ENCODE results near the gene FRMD1.

DNA sequence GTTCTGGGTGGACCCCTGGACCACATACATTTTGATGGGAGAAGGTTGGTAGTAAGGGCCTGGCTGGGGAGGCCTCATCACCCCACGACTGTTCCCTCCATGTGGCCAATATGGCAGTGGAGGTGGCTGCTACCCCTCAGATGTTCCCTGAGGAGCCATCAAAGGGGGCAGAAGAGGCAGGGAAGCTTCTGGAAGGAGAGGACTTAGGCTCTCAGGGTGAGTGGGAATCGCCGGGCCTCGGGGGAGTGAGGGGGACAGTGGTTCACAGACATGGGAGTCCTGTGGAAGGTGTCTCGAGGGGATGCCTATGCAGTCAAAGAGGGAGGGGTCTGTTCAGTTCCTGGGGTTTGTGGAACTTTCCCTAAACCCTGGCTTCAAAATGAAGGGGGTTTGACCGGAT lies 32.9 kb upstream of the FRMD1 start:
- TF ChIP-seq, protein P1, sequence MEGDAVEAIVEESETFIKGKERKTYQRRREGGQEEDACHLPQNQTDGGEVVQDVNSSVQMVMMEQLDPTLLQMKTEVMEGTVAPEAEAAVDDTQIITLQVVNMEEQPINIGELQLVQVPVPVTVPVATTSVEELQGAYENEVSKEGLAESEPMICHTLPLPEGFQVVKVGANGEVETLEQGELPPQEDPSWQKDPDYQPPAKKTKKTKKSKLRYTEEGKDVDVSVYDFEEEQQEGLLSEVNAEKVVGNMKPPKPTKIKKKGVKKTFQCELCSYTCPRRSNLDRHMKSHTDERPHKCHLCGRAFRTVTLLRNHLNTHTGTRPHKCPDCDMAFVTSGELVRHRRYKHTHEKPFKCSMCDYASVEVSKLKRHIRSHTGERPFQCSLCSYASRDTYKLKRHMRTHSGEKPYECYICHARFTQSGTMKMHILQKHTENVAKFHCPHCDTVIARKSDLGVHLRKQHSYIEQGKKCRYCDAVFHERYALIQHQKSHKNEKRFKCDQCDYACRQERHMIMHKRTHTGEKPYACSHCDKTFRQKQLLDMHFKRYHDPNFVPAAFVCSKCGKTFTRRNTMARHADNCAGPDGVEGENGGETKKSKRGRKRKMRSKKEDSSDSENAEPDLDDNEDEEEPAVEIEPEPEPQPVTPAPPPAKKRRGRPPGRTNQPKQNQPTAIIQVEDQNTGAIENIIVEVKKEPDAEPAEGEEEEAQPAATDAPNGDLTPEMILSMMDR (IDR thresholded peaks at IDR 0.05; ENCODE audit: poor library complexity) = no peak
- no peak for TF ChIP-seq EZH2 (IDR thresholded peaks at IDR 0.05; ENCODE audit: borderline replicate concordance)
- TF ChIP-seq EZH2phosphoT487 (IDR thresholded peaks at IDR 0.05; ENCODE audit: low read depth, severe bottlenecking, unreplicated experiment) = no peak

Data from hepatocyte (in vitro differentiated cells).